Measurements from ENCODE around the gene DCAF17. TPM values are rescaled to one million over a fixed set of nuclear protein-coding genes. Genes with fewer than 3 reads are reported as not detected.
A peak's percentile ranks its signal among the peaks of the same experiment; 100 is the strongest.

DCAF17 gene
- total RNA-seq, 1 donor from 2014 or later: 25.2 TPM

DNA sequence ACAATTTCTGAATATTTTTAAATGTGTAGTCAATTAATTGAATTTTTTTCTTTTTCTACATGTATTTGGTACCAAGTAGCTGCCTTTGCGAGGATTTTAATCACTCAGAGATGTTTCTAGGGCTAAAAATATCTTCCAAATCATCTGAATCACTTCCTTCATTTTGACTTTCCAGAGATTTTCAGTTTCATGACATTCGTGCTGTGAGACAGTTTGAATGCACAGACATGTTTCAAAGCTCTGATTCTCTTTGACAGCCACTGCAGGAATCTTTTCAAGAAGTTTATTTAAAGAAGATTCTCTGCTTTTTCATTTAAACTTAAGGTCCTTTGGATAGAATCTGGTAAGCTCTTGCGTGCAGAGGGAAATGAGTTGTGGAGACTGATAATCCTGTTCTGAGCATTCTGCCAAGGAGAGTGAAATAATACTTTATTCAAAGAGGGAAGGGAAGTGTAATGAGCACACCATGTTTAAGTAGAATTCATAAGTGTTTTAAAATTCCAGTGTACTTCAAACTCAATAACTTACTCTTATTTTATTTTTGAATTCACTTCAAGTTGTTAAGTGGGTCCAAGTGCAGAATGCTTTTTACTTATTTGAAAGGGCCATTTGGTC is 97.9 kb downstream of the DCAF17 start:
- H3K36me3 ChIP-seq (ENCODE audit: insufficient read depth, low read length): no peaks in the 10 kb centered on the region
- peaks cover 19% of the 10 kb centered on the region for H3K4me1 ChIP-seq (ENCODE audit: insufficient read depth, low read length)
- peaks cover 9% of the 10 kb centered on the region for H4K20me1 ChIP-seq (ENCODE audit: insufficient read depth, low read length)
- FAIRE-seq (peak; percentile 47), DNase-seq (ENCODE audit: low read depth) (no peak)
- Mint-ChIP-seq H3K9me3 (ENCODE audit: unreplicated experiment) (no peaks in the 10 kb centered on the region), H3K27ac (ENCODE audit: unreplicated experiment) (peak overlapping the region; percentile 69), H3K27me3 (ENCODE audit: low read depth, unreplicated experiment) (no peaks in the 10 kb centered on the region), H3K36me3 (ENCODE audit: low read depth, unreplicated experiment) (peaks cover 2% of the 10 kb centered on the region), H3K4me3 (ENCODE audit: unreplicated experiment) (no peak overlapping the region), H3K4me1 (ENCODE audit: low read depth, unreplicated experiment) (peaks cover 15% of the 10 kb centered on the region)
- H3K9me3 ChIP-seq (ENCODE audit: insufficient read depth, low read depth, low read length): no peaks in the 10 kb centered on the region
- H3K9ac ChIP-seq (ENCODE audit: low read length): peak overlapping the region; percentile 56
- no peak overlapping the region for H2AFZ ChIP-seq (ENCODE audit: low read depth, low read length)
- peak overlapping the region; percentile 80 for H3K4me2 ChIP-seq (ENCODE audit: low read length)
- H3K79me2 ChIP-seq (ENCODE audit: insufficient read depth, low read length): peaks cover 41% of the 10 kb centered on the region
- no peaks in the 10 kb centered on the region for H3K27me3 ChIP-seq (ENCODE audit: insufficient read depth, low read length)
- H3K4me3 ChIP-seq (ENCODE audit: insufficient read depth, low read depth, low read length): peak overlapping the region; percentile 15
- TF ChIP-seq, protein P1, sequence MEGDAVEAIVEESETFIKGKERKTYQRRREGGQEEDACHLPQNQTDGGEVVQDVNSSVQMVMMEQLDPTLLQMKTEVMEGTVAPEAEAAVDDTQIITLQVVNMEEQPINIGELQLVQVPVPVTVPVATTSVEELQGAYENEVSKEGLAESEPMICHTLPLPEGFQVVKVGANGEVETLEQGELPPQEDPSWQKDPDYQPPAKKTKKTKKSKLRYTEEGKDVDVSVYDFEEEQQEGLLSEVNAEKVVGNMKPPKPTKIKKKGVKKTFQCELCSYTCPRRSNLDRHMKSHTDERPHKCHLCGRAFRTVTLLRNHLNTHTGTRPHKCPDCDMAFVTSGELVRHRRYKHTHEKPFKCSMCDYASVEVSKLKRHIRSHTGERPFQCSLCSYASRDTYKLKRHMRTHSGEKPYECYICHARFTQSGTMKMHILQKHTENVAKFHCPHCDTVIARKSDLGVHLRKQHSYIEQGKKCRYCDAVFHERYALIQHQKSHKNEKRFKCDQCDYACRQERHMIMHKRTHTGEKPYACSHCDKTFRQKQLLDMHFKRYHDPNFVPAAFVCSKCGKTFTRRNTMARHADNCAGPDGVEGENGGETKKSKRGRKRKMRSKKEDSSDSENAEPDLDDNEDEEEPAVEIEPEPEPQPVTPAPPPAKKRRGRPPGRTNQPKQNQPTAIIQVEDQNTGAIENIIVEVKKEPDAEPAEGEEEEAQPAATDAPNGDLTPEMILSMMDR (IDR thresholded peaks at IDR 0.05; ENCODE audit: insufficient read depth, low read depth, low read length): no peak
- no peak for TF ChIP-seq EZH2 (IDR thresholded peaks at IDR 0.05; ENCODE audit: insufficient read depth, low read length)
- H3K27ac ChIP-seq (ENCODE audit: low read depth, low read length): peak overlapping the region; percentile 70

DNA sequence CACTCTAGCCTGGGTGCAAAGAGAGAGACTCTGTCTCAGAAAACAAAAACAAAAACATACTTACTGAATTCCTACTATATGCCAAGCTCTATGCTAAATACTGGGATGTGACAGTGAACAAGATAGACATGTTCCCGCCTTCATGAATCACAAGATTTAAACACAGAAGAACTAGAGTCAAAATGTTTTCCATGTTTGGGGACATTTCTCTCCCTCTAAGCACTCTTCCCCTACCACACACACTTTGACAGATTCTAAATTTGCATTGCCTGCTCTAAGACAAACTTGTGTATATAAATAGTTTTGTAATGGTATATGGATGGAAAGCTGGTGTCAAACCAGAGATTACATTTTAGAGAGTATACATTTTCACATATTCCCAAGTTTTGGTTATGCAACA is 99.3 kb downstream of the DCAF17 start:
- peaks cover 4% of the 10 kb centered on the region for H4K20me1 ChIP-seq (ENCODE audit: insufficient read depth, low read length)
- no peaks in the 10 kb centered on the region for H3K36me3 ChIP-seq (ENCODE audit: insufficient read depth, low read length)
- TF ChIP-seq, protein P1 (IDR thresholded peaks at IDR 0.05; ENCODE audit: insufficient read depth, low read depth, low read length): no peak
- H3K79me2 ChIP-seq (ENCODE audit: insufficient read depth, low read length): peaks cover 32% of the 10 kb centered on the region
- Mint-ChIP-seq H3K36me3 (ENCODE audit: low read depth, unreplicated experiment) (peaks cover 2% of the 10 kb centered on the region), H3K27ac (ENCODE audit: unreplicated experiment) (no peak overlapping the region), H3K27me3 (ENCODE audit: low read depth, unreplicated experiment) (no peaks in the 10 kb centered on the region), H3K9me3 (ENCODE audit: unreplicated experiment) (no peaks in the 10 kb centered on the region), H3K4me1 (ENCODE audit: low read depth, unreplicated experiment) (peaks cover 15% of the 10 kb centered on the region), H3K4me3 (ENCODE audit: unreplicated experiment) (no peak overlapping the region)
- H2AFZ ChIP-seq (ENCODE audit: low read depth, low read length): no peak overlapping the region
- FAIRE-seq: no peak
- peaks cover 19% of the 10 kb centered on the region for H3K4me1 ChIP-seq (ENCODE audit: insufficient read depth, low read length)
- H3K4me2 ChIP-seq (ENCODE audit: low read length): no peak overlapping the region
- H3K4me3 ChIP-seq (ENCODE audit: insufficient read depth, low read depth, low read length): no peak overlapping the region
- H3K27ac ChIP-seq (ENCODE audit: low read depth, low read length): no peak overlapping the region
- no peaks in the 10 kb centered on the region for H3K9me3 ChIP-seq (ENCODE audit: insufficient read depth, low read depth, low read length)
- no peak for DNase-seq (ENCODE audit: low read depth)
- no peaks in the 10 kb centered on the region for H3K27me3 ChIP-seq (ENCODE audit: insufficient read depth, low read length)
- H3K9ac ChIP-seq (ENCODE audit: low read length): no peak overlapping the region

Other genes starting within 250 kb of the DCAF17 start
- 32.4 and 40.4 TPM in 2 replicates for gene METTL8, start 236 bp upstream of the DCAF17 start, total RNA-seq
- 26.7 and 37.2 TPM in 2 replicates for gene CYBRD1, start 88.2 kb downstream of the DCAF17 start, total RNA-seq